Activated CD8-positive, alpha-beta memory T cell treated with anti-CD3 and anti-CD28 coated beads, Interleukin-2, amount 50 U/mL, for 1 hour (primary cell): ENCODE measurements around the gene MXI1.
"Not testable (repeated sequence)": the region's sequence is repeated elsewhere in the genome, so short reads cannot be mapped to it uniquely, and the experiment has no call there.

Experiments used
- DNase-seq: peaks from one replicate; pipeline ENCODE4 v3.0.0-alpha.2; 2020; ENCODE audit errors: extremely low read depth

The MXI1 gene

GRCh38 chr10:110317866-110318850 is 110.8 kb downstream of the MXI1 start:
- DNase-seq = no peak

- no peak for DNase-seq
These were observed 114.6 kb downstream of the MXI1 start for GRCh38 chr10:110321869-110322620.

- DNase-seq = no peak
These were observed 116.1 kb downstream of the MXI1 start for GRCh38 chr10:110323503-110323902.

- no peak for DNase-seq
These were observed 116.9 kb downstream of the MXI1 start for GRCh38 chr10:110324201-110324804.

- DNase-seq = no peak
These were observed 117.4 kb downstream of the MXI1 start for GRCh38 chr10:110324805-110325280.

GRCh38 chr10:110326351-110327032 is 119.1 kb downstream of the MXI1 start:
- no peak for DNase-seq

GRCh38 chr10:110327262-110327914 is 120.0 kb downstream of the MXI1 start:
- no peak for DNase-seq

- DNase-seq = no peak
These were observed 123.3 kb downstream of the MXI1 start for GRCh38 chr10:110330675-110331074.

GRCh38 chr10:110331226-110331795 is 123.9 kb downstream of the MXI1 start:
- not testable (repeated sequence) for DNase-seq

GRCh38 chr10:110334061-110334656 is 126.8 kb downstream of the MXI1 start:
- no peak for DNase-seq

GRCh38 chr10:110335314-110336064 is 128.1 kb downstream of the MXI1 start:
- DNase-seq = no peak

GRCh38 chr10:110336111-110336721 is 128.8 kb downstream of the MXI1 start:
- no peak for DNase-seq
